HepG2 (cell line): ENCODE measurements around the gene TSN. TPM values are rescaled to one million over a fixed set of nuclear protein-coding genes. Genes with fewer than 3 reads are reported as not detected.
A peak's percentile ranks its signal among the peaks of the same experiment; 100 is the strongest.

ENCODE experiments used
- ATAC-seq: fragments of 200-7000 bp; cut with Tn5 transposase; 3 replicates; pipeline ENCODE4 v1.9.1; 2020; ENCODE audit warnings: mild to moderate bottlenecking, moderate library complexity
- BruUV-seq: library from RNA; stranded (reverse); fragments of 400-500 nt; replicated peaks from 2 replicates; lab custom pipeline; 2021; lab: Mats Ljungman, UMichigan
- CTCF ChIA-PET: fragments of 300-600 bp; formaldehyde crosslinking; extraction: SDS; loops from one replicate; lab custom pipeline; 2021; ENCODE audit warnings: low total read pairs, inconsistent platforms, low intra/inter-chr PET ratio; lab: Yijun Ruan, JAX
- POLR2A ChIA-PET: fragments of 350-600 bp; sonication (Branson Sonifier 250); formaldehyde crosslinking; loops from one replicate; lab custom pipeline; 2020; ENCODE audit warnings: antibody characterized with exemption, inconsistent platforms; lab: Yijun Ruan, JAX
- DNase-seq: peaks from one replicate; pipeline ENCODE4 v3.0.0-alpha.2; 2015; ENCODE audit warnings: low spot score
- FAIRE-seq: peaks from 3 replicates; lab custom pipeline; 2011; peaks lifted over from hg19 to GRCh38; lab: Jason Lieb, UNC
- H2AFZ ChIP-seq: one replicate; pipeline ENCODE4 v1.6.1; 2011; ENCODE audit warnings: low read length, inconsistent platforms
- H3K27ac ChIP-seq: fragments of 300-600 bp; 3 replicates; pipeline ENCODE4 v1.8.0; 2011; ENCODE audit warnings: mixed run types, mild to moderate bottlenecking, mixed read lengths, low read length, inconsistent platforms; ENCODE audit not compliant: insufficient read depth; ENCODE audit errors: extremely low read length
- H3K27me3 ChIP-seq, 2 experiments: fragments of 200-600 bp in 1 of 2; 2 replicates in 1 of 2; 3 replicates in 1 of 2; pipeline versions ENCODE4 v1.6.0 to v1.8.0; 2011; ENCODE audit warnings: low read length in 2 of 2, mild to moderate bottlenecking in 2 of 2, moderate library complexity in 2 of 2, inconsistent platforms in 1 of 2; ENCODE audit not compliant: insufficient read depth in 2 of 2, control insufficient read depth in 1 of 2
- H3K36me3 ChIP-seq, 2 experiments: fragments of 200-600 bp in 1 of 2; replicated peaks in 1 of 2; 2 replicates in 1 of 2; 3 replicates in 1 of 2; pipeline versions ENCODE4 v1.5.1 to v1.8.0; 2011; ENCODE audit warnings: low read length in 2 of 2, inconsistent platforms in 1 of 2; ENCODE audit not compliant: insufficient read depth in 2 of 2, control insufficient read depth in 1 of 2
- H3K4me1 ChIP-seq: 2 replicates; pipeline ENCODE4 v1.5.1; 2012; ENCODE audit warnings: low read length, inconsistent platforms; ENCODE audit not compliant: insufficient read depth
- H3K4me2 ChIP-seq: 2 replicates; pipeline ENCODE4 v1.6.0; 2011; ENCODE audit warnings: low read depth, low read length, inconsistent platforms
- H3K4me3 ChIP-seq, 3 experiments: fragments of 200-600 bp in 1 of 3; sonication (generic), shearing (Covaris generic) in 1 of 3; replicated peaks in 1 of 3; 2 replicates each; pipeline ENCODE4 v1.5.1; 2011 to 2016; ENCODE audit warnings: low read length in 3 of 3, inconsistent platforms in 2 of 3, low read depth in 2 of 3, mild to moderate bottlenecking in 2 of 3, control low read depth in 1 of 3, mixed read lengths in 1 of 3; ENCODE audit not compliant: insufficient read depth in 1 of 3
- H3K79me2 ChIP-seq: one replicate; pipeline ENCODE4 v1.6.1; 2011; ENCODE audit warnings: low read length, inconsistent platforms; ENCODE audit not compliant: insufficient read depth
- H3K9ac ChIP-seq: 2 replicates; pipeline ENCODE4 v1.6.0; 2011; ENCODE audit warnings: mild to moderate bottlenecking, low read depth, low read length, inconsistent platforms; ENCODE audit not compliant: insufficient read depth
- H3K9me3 ChIP-seq: 2 replicates; pipeline ENCODE4 v1.5.1; 2012; ENCODE audit warnings: mild to moderate bottlenecking, low read length
- H4K20me1 ChIP-seq: 2 replicates; pipeline ENCODE4 v1.6.0; 2011; ENCODE audit warnings: inconsistent platforms, mild to moderate bottlenecking, low read length, moderate library complexity; ENCODE audit not compliant: insufficient read depth
- HHEX ChIP-seq: IDR thresholded peaks from 2 replicates; pipeline ENCODE4 v1.6.1; 2016; ENCODE audit warnings: control low read depth
- HNF4G ChIP-seq, 2 experiments: sonication (generic) in 1 of 2; formaldehyde crosslinking in 1 of 2; IDR thresholded peaks; 2 replicates each; pipeline versions ENCODE4 v1.4.0 to v1.6.1; 2011 to 2020; ENCODE audit warnings: borderline replicate concordance in 2 of 2, low read depth in 2 of 2, mild to moderate bottlenecking in 2 of 2, low read length in 1 of 2, missing genetic modification reagents in 1 of 2, moderate library complexity in 1 of 2
- HNRNPK ChIP-seq: fragments of 200-400 bp; formaldehyde crosslinking; IDR thresholded peaks from 2 replicates; pipeline ENCODE4 v1.6.1; 2018; ENCODE audit warnings: low read length, low read depth, moderate library complexity, mild to moderate bottlenecking; ENCODE audit not compliant: poor library complexity, severe bottlenecking
- KLF13 ChIP-seq: sonication (generic); formaldehyde crosslinking; IDR thresholded peaks from 2 replicates; pipeline ENCODE4 v1.4.0; 2020; ENCODE audit warnings: mild to moderate bottlenecking, missing genetic modification reagents
- KLF16 ChIP-seq, 2 experiments: sonication (generic) in 1 of 2; formaldehyde crosslinking in 1 of 2; IDR thresholded peaks; 2 replicates each; pipeline versions ENCODE4 v1.6.1 to v1.8.0; 2016 to 2023; ENCODE audit warnings: missing genetic modification reagents in 2 of 2, missing compliant biosample characterization in 1 of 2
- SALL1 ChIP-seq: sonication (generic); formaldehyde crosslinking; IDR thresholded peaks from 2 replicates; pipeline ENCODE4 v1.8.0; 2022; ENCODE audit warnings: mild to moderate bottlenecking, missing genetic modification reagents
- SOX5 ChIP-seq: IDR thresholded peaks from 2 replicates; pipeline ENCODE4 v1.6.1; 2016; ENCODE audit warnings: borderline replicate concordance
- TFAP4 ChIP-seq: sonication (generic); IDR thresholded peaks from 2 replicates; pipeline ENCODE4 v1.6.1; 2016; ENCODE audit warnings: low read depth, borderline replicate concordance
- ZBTB8A ChIP-seq: sonication (generic); formaldehyde crosslinking; IDR thresholded peaks from 2 replicates; pipeline ENCODE4 v1.4.0; 2020; ENCODE audit warnings: mild to moderate bottlenecking, low read depth, missing genetic modification reagents, borderline replicate concordance
- ZNF121 ChIP-seq: sonication (generic); formaldehyde crosslinking; IDR thresholded peaks from 2 replicates; pipeline ENCODE4 v1.5.0; 2020; ENCODE audit warnings: mild to moderate bottlenecking, missing genetic modification reagents
- ZNF510 ChIP-seq: sonication (generic); formaldehyde crosslinking; IDR thresholded peaks from 2 replicates; pipeline ENCODE4 v1.4.0; 2020; ENCODE audit warnings: low read depth, mild to moderate bottlenecking, missing genetic modification reagents
- ZNF770 ChIP-seq: sonication (generic); formaldehyde crosslinking; IDR thresholded peaks from 2 replicates; pipeline ENCODE4 v1.5.0; 2020; ENCODE audit warnings: mild to moderate bottlenecking, missing genetic modification reagents
- WGBS: methylation state at CpG from one replicate; pipeline ENCODE4 v1.1.6; 2017; ENCODE audit warnings: low lambda C conversion rate; 5-methylcytosine and 5-hydroxymethylcytosine counted together
- in situ Hi-C: cut with HindIII; loops from 2 replicates; pipeline ENCODE4 v1.10.0; 2017; ENCODE audit warnings: low pct_unique_long_range_greater_than_20kb; ENCODE audit not compliant: extremely low pct_ligation_motif_present
- intact Hi-C: fragments of 100-400 bp; cut with micrococcal nuclease; formaldehyde crosslinking; loops from one replicate; pipeline ENCODE4 v1.10.0; 2022; ENCODE audit not compliant: unreplicated experiment
- polyA plus RNA-seq, 8 experiments: library from polyadenylated mRNA; depleted of rRNA in 3 of 8; stranded (reverse) in 7 of 8; unstranded in 1 of 8; fragments of >200 nt; fragmentation: Illumina TruSeq in 4 of 8; extraction: Trizol in 4 of 8; gene quantifications; 2 replicates each; pipeline versions ENCODE4 v1.2.1 to v1.2.3, GENCODE V29; 2011 to 2016; ENCODE audit warnings: low read depth in 4 of 8, missing spikeins in 1 of 8, mixed read lengths in 1 of 8; ENCODE audit not compliant: insufficient read depth in 1 of 8
- total RNA-seq, 5 experiments: library from RNA; depleted of rRNA; stranded (reverse); fragments of >200 nt; fragmentation: Illumina TruSeq; extraction: Trizol; gene quantifications; 2 replicates each; pipeline ENCODE4 v1.2.3, GENCODE V29; 2016; ENCODE audit warnings: low read depth in 1 of 5

The TSN gene
- total and polyA plus RNA-seq, 2 of the 13 experiments (the other 11 are each of a cell fraction or from before 2014, with no cell fraction given) = 56.4 to 115 TPM

- CTCF ChIA-PET = no interaction called here
- no peaks in the 10 kb centered on the region for H3K9me3 ChIP-seq
- ATAC-seq = no peak
- no peaks in the 10 kb centered on the region for H3K36me3 ChIP-seq
- H3K4me2 ChIP-seq = no peak overlapping the region
- H3K27ac ChIP-seq = no peak overlapping the region
- H3K4me3 ChIP-seq = no peak overlapping the region
- intact Hi-C loops = no loop called here
- no peak for FAIRE-seq
- in situ Hi-C loops = no loop called here
- H4K20me1 ChIP-seq = no peaks in the 10 kb centered on the region
- BruUV-seq = no TSS peak
- H3K79me2 ChIP-seq = no peaks in the 10 kb centered on the region
- H3K27me3 ChIP-seq = no peaks in the 10 kb centered on the region; a peak in 1 of 5 replicates
- POLR2A ChIA-PET = no interaction called here
- WGBS = 87% methylated on average over 1 of the region's 1 CpG
- no peak overlapping the region for H3K9ac ChIP-seq
- H3K4me1 ChIP-seq = peaks cover 50% of the 10 kb centered on the region
- TF ChIP-seq ZNF510 (no peak), ZNF121 (CRISPR knock-in tag) (peak; percentile 87), ZNF770 (CRISPR knock-in tag) (peak; percentile 43; the same call in 1 of the 2 replicates), ZBTB8A (CRISPR knock-in tag) (no peak)
- DNase-seq = peak; percentile 50
- H2AFZ ChIP-seq = no peak overlapping the region
These were observed 22.2 kb downstream of the TSN start for GRCh38 chr2:121777699-121778058.

- no peaks in the 10 kb centered on the region for H3K36me3 ChIP-seq
- FAIRE-seq = peak; percentile 73
- H3K4me1 ChIP-seq = peaks cover 39% of the 10 kb centered on the region
- H3K9me3 ChIP-seq = no peaks in the 10 kb centered on the region
- peak; percentile 92 for ATAC-seq
- intact Hi-C loops = no loop called here
- peak overlapping the region in 1 of 3 experiments; percentile 11; a peak in 2 of 6 replicates for H3K4me3 ChIP-seq
- peak; percentile 84 for DNase-seq
- H2AFZ ChIP-seq = no peak overlapping the region
- ChIA-PET CTCF (no interaction called here), POLR2A (interaction anchor here (0.5 kb wide), 1 partner anchor 18 kb away, joined by 4 read pairs; no protein-coding TSS in a partner anchor)
- H4K20me1 ChIP-seq = no peaks in the 10 kb centered on the region
- no peaks in the 10 kb centered on the region; a peak in 1 of 5 replicates for H3K27me3 ChIP-seq
- in situ Hi-C loops = no loop called here
- BruUV-seq = no TSS peak
- H3K9ac ChIP-seq = no peak overlapping the region
- H3K79me2 ChIP-seq = no peaks in the 10 kb centered on the region
- WGBS = under 1% methylated on average over 7 of the region's 7 CpGs
- no peak overlapping the region for H3K27ac ChIP-seq
- H3K4me2 ChIP-seq = peak overlapping the region; percentile 53
- TF ChIP-seq SOX5 (CRISPR knock-in tag) (peak; percentile 46; the same call in 1 of the 2 replicates), SALL1 (peak; percentile 37; the same call in 1 of the 2 replicates), HHEX (no peak), HNF4G (IDR thresholded peaks at IDR 0.05; ENCODE audit: borderline replicate concordance, low read depth, low read length) (peak; percentile 71), HNF4G (CRISPR knock-in tag; IDR thresholded peaks at IDR 0.05; ENCODE audit: borderline replicate concordance, low read depth) (no peak), KLF16 (CRISPR knock-in tag; IDR thresholded peaks at IDR 0.05) (no peak), HNRNPK (no peak), KLF13 (CRISPR knock-in tag) (no peak), TFAP4 (peak; percentile 69; the same call in 1 of the 2 replicates)
These were observed 23.5 kb downstream of the TSN start for GRCh38 chr2:121778741-121779487.
